Inflammatory macrophage treated with lipopolysaccharide for 4 hours (primary cell): ENCODE measurements around the gene OAF.

ENCODE experiments used
- DNase-seq: peaks from one replicate; pipeline ENCODE4 v3.0.0-alpha.2; 2020

OAF gene

DNA sequence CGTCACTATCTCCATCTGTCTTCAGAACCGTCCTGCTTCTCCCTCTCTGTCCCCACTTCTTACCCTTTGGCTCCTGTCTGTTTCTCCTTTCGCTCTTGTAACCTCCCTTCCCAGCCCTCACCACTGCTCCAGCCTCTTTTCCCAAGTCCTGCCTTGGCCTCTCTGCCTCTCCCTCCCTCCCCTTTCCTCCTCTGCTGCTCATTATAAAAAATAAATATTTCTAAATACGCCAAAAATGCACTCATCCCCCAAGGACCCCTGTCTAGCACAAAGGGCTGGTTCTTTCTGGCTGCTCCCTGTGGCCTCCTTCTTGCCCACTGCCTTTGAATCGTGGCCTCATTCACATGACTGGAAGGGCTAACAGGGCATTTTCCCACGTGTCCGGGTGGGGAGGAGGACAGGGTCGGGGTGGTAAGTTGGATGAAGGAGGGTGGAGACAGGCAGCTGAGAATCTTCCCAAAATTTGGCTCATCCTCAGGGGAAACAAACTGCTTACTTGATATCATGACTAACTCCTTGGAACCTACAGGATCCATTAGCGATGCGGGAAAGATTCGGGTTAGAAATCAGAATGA, 26.4 kb upstream of the OAF start:
- DNase-seq, result no peak

DNA sequence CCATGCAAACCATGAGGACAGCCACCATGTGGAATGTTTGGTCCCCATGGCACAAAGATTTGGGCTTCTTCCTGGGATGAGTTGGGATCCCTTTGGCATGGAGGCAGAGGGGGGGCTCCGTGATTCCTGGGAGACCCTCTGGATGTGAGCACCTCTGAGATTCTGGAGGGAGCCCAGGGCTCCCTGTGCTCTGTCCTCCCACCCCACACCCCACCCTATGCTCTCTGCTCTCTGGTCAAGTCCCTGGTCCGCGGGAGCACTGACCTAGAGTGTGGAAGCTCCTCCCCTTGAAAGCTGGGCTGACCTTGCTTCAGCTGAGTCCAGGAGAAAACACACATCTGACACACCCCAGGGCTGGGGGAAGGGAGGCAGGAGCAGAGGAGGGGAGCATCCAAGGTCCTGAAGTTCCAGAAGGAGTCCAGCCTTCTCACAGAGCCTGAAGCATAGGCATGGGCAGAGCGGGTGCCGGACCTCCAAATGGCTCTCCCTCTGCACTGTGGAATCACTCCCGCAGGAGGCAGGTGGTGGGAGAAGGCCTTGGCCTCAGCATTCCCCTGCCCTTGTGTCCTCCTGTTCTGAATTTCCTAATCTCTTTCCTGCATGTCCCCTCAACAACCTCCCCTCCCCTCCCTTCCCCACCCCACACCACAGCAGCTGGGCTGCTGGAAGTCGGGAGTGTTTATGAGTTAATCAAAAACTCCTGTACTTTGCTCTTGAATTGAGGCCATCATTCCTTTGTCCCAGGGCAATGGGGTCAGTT, 25.7 kb upstream of the OAF start:
- no peak for DNase-seq

DNA sequence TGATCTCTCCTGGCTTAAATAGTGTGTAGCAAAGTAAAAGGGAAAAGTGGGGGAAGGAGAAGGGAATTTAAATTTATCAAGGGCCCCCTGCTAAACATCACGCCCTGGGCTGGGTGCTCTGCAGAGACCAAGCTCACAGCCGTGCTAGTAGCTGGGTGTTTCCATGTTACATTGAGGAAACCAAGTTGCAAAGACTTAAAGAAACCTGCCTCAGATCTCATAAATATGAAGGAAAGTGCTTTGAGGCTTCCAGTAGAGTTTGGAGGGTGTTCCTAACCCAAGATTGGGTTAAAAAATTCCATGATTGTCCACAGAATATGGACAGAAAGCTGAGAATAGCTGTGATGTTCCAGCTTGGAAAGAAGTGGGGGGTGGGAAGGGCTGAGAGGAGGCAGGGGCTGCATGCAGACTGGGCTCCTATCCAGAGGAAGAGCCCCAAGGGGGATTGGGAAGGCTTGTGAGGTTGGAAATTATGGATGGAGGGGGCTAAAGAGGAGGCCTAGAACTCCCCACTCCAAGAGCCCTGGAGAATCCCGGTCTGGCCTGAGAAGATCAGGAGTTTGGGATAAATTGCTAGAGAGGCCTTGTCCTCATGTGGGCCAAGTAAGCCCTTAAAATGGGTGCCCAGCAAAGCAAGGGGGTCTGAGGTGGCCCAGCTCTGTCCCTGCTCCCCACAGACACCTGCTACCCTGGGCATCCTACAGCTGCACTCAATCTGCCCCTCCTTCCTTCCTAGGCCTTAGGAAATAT, 25.0 kb upstream of the OAF start:
- no peak for DNase-seq

DNA sequence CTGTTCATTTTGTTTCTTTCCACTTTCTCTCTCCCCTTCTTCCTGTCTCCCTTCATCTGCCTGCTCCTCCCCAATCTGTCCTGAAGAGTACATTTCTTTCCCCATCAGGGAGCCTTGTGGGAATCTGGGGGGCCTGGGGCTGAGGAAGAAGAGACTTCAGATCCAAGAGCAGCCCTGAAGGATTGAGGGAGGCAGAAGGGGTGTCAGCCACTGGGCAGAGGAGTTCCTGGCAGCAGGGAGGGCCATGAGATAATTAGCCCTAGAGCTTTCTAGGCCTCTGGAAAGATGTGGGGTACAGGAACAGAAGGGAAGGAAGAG, 24.4 kb upstream of the OAF start:
- DNase-seq, result no peak

DNA sequence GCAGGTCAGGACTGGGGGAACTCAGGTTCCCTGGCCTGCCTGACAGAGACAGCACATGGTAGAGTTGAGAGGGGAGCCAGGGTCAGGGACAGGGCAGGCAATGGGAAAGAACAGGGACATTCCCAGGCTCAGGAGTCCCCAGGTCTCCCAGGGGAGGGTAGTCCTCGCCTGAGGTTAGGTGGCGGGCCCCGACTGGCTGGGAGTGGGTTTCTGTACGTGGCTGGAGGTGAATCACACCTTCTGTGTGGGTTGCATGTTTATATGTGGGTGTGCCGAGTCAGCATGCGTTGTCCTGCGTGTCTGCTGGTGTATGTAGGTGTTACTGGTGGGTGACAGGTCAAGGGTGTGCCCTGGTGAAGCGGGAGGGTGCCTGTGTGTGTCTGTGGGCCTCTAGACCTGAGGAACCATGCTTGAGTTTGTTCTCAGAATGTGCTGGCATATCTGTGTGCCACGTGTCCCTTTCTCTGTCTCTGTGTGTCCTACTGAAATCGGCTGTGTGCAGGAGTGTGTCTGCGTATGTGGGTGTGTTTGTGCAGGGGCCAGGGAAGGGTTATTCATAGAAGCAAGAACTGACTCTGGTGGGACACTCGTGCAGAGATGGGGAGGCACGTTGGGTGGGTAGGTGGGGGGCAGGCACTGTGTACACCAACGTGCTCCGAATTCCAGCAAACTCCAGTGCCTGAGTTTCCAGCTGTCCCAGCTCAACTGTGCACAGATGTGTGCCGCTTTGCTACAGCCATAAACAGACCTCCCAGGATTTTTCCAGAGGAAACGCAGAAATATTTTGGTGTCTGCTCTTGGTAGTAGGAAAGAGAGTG, 23.8 kb upstream of the OAF start:
- no peak for DNase-seq

DNA sequence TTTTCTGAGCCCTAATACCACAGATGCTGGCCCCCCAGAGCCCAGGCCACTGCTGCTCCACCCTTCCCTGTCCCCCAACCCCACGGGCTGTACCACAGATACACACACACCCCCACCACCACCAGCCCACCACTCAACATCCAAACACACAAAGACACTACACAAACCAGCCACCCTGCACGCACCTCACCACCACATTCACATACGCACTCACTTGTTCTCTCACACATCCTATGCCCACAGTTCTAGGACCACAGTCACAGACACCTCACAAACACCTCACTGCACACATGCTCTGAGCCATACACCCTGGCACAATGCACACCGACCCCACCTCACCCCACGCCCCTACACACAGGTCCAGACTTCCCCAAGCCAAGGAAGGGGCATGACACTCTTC, 22.5 kb upstream of the OAF start:
- no peak for DNase-seq

DNA sequence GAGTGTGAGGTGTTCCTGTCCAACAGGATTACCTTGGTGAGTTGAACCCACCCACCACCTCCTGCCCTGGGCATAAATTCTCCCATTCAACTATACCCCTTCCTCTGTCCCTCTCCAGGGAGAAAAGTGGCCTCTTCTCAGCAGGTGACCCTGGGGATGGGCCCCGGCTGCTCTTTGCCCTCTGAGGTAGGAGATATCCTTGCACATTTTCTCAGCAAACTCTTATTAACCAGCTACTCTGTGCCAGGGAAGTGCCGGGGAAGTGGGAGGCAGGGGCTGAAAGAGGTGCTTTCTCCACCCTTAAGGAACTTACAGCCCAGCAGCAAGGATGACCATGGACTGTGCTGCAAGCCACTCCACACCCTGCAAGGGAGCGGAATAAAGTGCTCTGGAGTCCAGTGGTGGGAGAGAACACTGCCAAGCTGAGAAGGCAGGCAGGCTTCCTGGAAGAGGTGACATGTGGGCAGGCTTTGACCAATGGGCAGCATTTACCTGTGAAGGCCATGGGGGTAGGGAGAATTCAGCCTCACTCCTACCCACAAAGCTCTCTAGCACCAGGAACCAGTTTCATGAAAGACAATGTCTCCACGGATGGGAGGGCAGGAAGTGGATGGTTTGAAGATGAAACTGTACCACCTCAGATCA, 21.9 kb upstream of the OAF start:
- no peak for DNase-seq

DNA sequence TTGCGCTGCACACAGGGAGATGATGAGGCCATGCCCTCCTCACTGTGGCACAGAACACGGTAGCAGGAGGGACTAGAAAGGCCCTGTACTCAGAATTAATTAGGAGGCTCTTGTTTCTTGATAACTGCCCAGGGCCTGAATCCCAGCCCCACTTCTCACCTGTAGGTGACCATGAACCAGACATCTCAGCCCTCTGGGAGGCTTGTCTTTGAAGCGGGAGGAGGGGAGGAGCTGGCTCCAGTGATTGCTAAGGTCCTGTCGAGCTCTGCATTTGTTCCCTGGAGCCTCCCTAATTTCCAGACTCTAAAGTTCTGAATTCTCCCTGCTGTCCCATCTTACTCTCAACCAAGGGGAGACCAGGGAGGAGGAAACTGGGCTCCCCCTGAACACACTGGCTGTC, 19.8 kb upstream of the OAF start:
- no peak for DNase-seq

DNA sequence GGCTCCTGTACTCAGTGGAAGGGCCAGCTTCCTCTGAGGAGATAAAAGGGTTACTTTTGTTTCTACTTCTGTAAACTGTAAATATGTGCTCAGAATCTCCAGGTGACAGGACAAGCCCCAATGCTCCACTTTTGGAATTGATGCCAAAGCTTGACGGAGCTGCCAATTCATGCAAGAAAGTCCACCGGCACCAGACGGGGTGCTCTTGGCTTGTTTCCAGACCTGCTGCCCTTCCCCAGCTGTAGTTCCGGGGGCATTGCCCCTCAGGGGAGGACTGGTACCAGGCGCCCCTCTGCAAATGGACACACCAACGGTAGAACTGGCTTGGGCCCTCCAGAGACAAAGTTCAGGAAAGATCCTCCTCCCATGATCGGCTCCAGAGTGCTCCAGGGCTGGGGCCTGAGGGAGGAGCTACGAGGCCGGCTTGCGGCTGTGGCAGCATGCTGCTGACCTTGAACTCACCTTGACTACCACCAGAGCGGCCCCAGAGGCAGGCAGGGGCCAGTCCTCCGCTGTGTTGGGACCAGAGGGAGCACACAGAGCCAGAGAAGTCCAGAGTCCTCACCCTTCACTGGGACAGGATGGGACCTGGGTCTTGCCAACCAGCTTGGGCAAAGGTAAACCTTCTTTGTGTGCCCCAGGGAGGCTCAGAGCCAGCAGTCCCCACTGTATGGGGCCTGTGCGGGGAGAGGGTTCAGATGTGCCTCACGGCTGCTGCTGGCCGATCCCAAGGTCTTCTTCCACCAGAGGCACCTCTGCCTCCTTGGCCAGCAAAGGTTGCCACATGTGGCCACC, 17.8 kb upstream of the OAF start:
- DNase-seq, result no peak

DNA sequence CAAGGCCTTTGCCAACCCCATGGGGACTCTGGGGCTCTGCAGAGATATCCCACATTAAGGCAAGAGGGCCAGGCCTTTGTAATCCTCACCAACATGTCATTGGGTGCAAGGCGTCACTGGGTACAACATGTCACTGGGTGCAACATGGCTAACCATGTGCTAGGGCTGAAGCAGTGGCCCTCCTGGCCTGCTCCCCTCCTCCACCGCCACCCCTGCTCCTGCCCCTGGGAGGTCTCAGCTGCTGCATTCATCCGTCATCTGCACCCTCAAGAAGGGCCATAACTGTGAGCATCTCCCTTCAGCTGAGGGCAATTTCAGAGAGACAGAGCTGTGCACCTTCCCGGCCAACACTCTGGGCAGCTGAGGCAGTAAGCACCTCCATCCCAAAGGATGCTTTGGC, 16.7 kb upstream of the OAF start:
- no peak for DNase-seq

DNA sequence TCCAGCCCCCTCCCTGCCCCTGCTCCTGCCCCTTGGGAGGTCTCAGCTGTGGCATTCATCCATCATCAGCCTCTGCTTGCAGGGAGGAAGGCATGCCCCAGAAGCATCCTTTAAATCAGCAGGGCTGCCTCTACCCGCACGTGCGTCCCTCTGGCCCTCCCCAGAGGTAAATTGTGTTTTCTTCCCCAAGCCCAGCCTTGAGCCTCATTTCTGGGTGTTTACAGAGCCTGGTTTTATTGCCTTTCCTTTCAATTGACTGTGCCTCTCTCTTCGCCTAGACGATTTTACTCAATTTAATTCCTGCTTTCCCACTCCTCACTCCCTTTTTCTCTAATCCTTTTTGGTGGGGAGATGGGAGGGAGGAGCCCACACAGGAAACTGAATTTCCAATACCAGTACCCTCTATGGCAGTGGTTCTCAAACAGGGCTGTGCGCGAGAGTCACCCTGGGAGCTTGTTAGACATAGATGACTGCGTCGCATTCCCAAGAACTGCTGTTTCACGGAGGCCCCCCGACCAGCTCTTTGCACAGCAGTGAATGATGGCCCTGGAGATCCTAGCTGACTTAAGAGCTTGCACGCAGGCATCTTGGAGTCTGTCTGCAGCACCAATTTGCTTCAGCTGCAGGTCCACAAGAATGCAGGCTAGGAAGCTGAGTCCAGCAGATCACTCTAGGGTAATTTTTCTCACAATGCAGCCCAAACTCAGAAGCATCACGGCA, 15.1 kb upstream of the OAF start:
- DNase-seq, result no peak

DNA sequence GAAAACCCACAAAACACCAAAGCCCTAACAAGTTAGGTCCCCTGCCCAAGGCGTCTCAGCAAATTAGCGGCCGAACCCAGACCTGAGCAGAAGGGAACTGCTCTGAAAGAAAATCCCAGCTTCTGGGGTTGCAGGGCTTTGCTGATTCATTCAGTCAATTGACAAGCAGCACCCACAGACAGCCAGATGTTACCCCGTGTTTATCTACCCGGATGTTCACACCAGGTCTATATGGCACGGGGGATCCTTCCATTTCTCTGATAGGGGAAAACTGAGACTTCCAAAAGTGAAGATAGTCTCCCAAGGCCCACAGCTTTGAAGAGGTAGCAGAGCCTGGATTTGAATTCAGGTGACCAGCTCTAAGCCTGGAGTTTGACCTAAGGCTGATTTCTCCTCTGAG, 14.0 kb upstream of the OAF start:
- DNase-seq, result no peak

DNA sequence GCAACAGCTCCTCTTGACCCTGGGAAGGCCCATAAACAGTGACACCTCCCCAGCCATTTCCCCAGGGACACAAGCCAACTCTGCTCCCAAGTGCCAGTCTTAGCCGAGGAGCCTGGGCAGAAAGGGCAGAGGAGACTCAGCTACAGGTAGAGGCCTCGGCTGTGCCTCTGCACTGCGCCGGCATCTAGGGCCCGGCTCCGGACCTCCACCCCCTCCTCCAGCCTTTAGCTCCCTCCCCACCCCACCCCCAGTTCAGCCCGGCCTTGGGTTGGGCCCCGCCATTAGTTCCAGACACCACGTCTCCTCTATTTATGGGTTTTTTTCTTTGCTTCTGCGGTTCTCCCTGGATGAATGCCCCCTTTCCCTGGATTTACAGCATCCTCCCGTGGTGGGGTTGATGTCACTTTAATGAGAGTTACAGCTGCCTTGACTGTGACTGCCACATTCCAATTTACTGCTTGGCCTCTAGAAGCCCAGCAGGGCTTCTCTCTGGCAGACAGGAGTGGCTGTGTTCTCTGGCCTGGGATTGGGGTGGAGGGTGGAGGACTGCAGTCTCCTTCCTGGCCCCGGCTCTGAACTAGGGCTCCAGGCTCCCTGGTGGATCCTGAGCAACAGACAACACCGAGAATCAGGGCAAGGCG, 13.5 kb upstream of the OAF start:
- no peak for DNase-seq

DNA sequence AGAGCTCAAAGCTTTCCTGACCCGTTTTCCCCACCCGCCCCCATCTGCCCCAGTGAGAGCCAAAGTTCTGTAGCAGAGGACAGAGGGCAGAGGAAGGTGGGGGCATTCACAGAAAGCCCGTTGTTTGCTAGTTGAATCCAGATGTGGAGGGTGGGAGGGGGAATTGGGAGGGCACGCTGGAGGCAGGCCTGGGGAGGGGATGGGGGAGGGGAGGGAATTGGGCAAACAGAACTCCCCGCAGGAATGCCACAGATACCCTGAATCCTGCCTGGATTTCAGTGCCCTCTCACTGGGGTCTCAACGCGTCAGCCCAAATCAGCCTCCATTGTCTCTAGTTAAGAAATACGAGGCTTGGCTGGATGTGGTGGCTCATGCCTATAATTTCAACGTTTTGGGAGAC, 12.9 kb upstream of the OAF start:
- no peak for DNase-seq

DNA sequence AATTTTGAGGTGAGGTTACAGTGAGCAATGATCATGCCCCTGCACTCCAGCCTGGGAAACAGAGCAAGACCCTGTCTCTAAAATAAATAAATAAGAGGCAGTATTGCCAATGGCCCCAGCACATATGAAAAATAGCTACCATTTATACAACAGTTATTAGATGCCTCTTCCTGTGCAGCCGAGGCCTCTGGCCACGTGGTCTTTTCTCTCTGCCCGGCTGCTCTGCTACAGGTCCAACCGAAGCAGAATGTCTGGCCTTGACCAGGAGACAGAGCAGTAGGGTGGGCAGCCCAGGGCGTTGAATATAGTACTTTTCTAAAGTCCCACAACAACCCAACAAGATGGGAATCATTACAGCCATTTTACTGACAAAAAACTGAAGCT, 12.4 kb upstream of the OAF start:
- DNase-seq, result no peak

DNA sequence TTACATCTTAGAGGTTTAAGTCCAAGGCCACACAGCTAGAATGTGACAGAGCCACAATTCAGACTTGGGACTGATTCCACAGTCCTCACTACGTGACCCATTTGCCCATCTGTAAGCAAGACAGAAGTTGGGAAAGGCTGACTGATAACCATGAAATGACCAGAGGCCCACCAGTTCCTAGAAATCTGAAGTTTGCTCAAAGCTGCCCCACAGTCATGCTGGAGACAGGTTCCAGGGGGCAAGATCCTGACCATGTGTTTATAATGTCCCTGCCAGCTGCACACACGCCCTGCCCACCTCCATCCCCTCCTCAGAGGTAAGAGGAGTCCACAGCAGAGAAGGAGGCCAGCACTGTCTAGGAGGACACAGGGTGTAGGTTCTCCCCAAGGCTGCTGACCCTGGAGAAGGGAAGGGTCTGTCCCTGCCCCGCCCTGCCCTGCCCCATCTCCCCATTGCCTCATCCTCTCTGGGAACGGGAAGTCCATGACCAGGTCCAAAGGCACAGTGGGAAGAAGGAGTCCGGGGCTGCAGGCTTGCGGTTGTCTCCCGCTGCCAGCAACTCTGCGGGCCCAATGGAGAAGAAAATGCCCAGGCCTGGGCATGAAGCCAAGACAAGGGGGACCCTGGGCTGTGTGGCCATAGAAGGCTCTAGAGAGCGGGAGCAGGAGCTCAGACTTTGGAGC, 11.9 kb upstream of the OAF start:
- DNase-seq, result no peak

DNA sequence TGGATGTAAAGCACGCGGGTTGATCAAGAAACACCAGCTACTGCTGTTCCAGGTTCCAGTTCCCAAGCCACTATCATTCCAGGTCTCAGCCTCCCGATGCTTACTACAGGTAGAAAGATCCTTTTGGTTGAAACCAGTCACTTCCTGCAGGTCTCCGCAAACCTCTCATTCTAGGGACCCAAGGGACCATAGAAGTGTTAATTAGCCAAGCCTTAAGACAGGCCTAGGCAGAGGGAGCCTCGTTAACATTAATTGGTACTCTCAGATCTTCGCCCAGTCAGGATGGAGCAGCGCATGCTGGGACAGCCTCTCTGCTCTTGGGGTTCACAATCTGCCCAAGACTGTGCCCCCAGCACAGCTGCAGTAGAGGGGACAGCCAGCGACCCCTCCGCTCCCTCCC, 11.2 kb upstream of the OAF start:
- DNase-seq, result no peak

DNA sequence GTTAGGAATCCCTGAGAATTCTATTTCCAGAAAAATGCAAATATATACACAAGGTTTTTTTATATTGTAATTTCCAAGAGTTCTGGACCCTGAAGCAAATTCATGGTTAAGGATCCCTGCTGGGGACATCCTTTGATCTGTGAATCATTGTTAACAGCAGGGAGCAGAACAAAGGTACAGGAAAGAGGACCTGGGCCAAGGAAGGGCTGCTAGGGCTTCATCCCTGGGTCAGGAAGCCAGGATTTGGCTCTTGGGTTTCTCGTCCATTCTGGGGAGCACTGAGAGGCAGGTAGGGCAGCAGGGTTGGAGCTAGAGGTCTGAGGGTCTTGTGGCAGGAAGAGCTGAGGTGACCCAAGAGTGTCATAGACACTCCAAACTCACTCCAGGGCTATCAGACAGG, 10.2 kb upstream of the OAF start:
- DNase-seq, result no peak

DNA sequence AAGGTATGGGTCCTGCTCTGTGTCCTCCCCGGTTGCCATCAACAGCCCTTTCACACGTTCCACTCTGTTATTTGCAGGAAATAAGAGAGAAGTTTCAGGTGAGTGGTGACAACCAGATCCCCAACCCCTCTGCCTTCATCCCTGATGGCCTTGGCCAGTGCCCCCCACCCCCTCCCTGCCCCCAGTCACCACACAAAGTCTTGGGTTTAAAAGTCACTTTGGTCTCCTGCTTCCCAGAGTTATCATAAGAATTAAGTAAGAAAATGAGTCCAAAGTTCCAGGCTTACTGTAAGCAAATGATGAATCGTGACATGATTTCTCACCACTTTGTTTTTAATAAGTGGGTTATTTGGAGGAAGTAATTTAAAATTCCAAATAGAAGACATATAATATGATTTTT, 9.2 kb upstream of the OAF start:
- no peak for DNase-seq

DNA sequence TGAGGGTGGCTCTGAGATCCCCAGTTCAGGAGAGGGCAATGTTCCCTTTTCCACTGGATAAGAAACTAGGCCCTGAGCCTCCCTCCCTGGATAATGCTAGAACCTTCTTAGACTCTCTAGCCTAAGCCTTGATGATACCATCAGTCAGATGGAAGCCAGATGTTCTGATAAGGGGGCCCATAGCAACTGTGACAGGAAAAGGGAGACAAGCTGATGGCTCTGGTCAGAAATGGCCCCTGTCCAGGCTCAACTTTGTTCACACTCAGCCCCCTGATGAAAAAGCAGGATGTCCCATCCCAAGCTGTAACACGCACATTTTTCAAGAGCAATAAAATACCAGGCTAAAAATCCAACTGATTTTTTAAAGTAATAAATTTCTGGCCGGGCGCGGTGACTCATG, 7.2 kb upstream of the OAF start:
- no peak for DNase-seq
